ENCODE results near the gene NTN4.
A peak's percentile ranks its signal among the peaks of the same experiment; 100 is the strongest.

NTN4 gene

DNA sequence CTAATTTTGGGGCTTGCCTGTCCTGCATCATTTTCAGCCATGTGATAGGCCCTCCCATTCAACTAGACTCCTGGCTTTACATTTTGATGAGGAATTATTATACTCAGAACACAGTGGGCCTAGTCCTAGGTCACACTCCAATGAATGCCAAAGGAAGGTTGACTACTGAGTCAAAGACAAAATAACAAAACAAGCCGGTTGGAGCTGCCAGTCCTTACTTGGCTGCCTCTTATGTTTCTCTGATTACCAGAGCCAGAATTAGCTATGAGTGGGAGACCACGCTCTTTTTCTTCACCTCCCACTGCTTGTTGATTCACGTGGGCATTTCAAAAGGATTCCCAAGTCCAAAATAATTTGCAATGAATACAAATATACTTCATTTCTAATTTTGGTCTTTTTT, 161.2 kb downstream of the NTN4 start:
- Histone ChIP-seq H3K36me3 (ENCODE audit: control insufficient read depth, insufficient read depth, low read length) (no peaks in the 10 kb centered on the region), H3K27me3 (replicated peaks; ENCODE audit: control insufficient read depth, insufficient read depth, low read length) (no peaks in the 10 kb centered on the region; the same call in 1 of the 2 replicates), H3K4me3 (replicated peaks; ENCODE audit: low read depth, low read length) (no peak overlapping the region)
- no peak for DNase-seq (ENCODE audit: extremely low read depth, insufficient read length)
- TF ChIP-seq, protein P1, sequence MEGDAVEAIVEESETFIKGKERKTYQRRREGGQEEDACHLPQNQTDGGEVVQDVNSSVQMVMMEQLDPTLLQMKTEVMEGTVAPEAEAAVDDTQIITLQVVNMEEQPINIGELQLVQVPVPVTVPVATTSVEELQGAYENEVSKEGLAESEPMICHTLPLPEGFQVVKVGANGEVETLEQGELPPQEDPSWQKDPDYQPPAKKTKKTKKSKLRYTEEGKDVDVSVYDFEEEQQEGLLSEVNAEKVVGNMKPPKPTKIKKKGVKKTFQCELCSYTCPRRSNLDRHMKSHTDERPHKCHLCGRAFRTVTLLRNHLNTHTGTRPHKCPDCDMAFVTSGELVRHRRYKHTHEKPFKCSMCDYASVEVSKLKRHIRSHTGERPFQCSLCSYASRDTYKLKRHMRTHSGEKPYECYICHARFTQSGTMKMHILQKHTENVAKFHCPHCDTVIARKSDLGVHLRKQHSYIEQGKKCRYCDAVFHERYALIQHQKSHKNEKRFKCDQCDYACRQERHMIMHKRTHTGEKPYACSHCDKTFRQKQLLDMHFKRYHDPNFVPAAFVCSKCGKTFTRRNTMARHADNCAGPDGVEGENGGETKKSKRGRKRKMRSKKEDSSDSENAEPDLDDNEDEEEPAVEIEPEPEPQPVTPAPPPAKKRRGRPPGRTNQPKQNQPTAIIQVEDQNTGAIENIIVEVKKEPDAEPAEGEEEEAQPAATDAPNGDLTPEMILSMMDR (IDR thresholded peaks at IDR 0.05; ENCODE audit: insufficient read depth, low read length, poor library complexity, severe bottlenecking): no peak

DNA sequence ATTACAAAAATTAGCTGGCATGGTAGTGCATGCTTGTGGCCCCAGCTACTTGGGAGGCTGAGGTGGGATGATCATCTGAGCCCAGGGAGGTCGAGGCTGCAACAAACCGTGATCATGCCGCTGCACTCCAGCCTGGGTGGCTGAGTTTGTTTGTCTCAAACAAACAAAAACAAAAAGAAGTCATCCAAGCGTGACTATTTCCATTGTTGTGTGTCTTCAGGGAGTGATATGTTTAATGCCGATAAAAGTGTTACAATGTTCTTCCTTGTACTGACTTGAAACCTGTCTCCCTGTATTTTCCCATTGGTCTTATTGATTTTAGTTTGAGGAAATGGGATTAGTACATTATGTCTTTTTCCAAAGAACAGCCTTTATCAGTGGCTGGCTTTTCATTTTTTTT, 163.7 kb downstream of the NTN4 start:
- Histone ChIP-seq H3K36me3 (ENCODE audit: control insufficient read depth, insufficient read depth, low read length) (no peaks in the 10 kb centered on the region), H3K27me3 (replicated peaks; ENCODE audit: control insufficient read depth, insufficient read depth, low read length) (no peaks in the 10 kb centered on the region; the same call in 1 of the 2 replicates), H3K4me3 (replicated peaks; ENCODE audit: low read depth, low read length) (no peak overlapping the region)
- DNase-seq (ENCODE audit: extremely low read depth, insufficient read length): no peak
- TF ChIP-seq, protein P1 (IDR thresholded peaks at IDR 0.05; ENCODE audit: insufficient read depth, low read length, poor library complexity, severe bottlenecking): no peak

DNA sequence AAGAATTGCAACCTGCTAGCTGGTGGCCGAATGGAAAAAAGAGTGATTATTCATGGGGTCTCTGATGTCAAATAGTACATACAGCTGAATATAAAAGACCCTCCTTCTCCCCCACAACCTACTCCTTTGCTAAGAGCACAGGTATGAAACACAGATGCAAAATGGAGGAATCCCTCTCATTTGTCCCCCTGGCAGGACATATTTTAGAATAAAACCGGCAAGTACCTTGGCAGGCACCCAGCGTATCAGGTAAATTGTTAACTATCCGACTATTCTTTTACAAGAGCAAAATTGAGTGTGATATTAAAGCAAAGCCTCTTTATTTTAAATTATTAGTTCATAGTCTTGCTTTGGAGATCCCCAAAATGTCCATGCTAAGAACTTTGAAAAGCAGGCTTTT, 165.6 kb downstream of the NTN4 start:
- no peaks in the 10 kb centered on the region; the same call in 1 of the 2 replicates for H3K27me3 ChIP-seq (replicated peaks; ENCODE audit: control insufficient read depth, insufficient read depth, low read length)
- TF ChIP-seq, protein P1 (IDR thresholded peaks at IDR 0.05; ENCODE audit: insufficient read depth, low read length, poor library complexity, severe bottlenecking): no peak
- no peak for DNase-seq (ENCODE audit: extremely low read depth, insufficient read length)

DNA sequence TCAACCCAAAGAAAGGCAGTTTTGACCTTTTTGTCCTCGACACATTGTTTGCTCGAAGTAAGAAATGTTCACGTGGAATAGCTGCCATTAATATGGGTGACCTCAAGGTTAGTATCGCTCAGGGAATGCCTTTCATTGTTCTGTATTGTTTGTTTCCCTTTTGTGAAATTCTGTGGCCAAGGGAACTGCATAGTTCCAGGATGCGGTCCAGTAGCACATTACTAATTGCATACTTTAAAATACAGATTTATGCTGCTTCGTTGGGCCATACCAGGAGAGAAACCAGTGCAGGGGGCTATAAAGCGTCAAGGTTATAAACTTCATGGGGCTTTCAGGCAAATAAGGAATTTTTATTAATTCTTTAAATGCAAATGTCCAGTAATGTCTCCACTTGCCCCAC, 166.0 kb downstream of the NTN4 start:
- TF ChIP-seq, protein P1 (IDR thresholded peaks at IDR 0.05; ENCODE audit: insufficient read depth, low read length, poor library complexity, severe bottlenecking): no peak
- H3K27me3 ChIP-seq (replicated peaks; ENCODE audit: control insufficient read depth, insufficient read depth, low read length): no peaks in the 10 kb centered on the region; the same call in 1 of the 2 replicates
- H3K36me3 ChIP-seq (ENCODE audit: control insufficient read depth, insufficient read depth, low read length): no peaks in the 10 kb centered on the region
- no peak for DNase-seq (ENCODE audit: extremely low read depth, insufficient read length)
- H3K4me3 ChIP-seq (replicated peaks; ENCODE audit: low read depth, low read length): no peak overlapping the region

More for the DNA sequence above, 165.6 kb downstream of the NTN4 start:
- H3K4me3 ChIP-seq (replicated peaks; ENCODE audit: low read depth, low read length): no peak overlapping the region
- H3K36me3 ChIP-seq (ENCODE audit: control insufficient read depth, insufficient read depth, low read length): no peaks in the 10 kb centered on the region

DNA sequence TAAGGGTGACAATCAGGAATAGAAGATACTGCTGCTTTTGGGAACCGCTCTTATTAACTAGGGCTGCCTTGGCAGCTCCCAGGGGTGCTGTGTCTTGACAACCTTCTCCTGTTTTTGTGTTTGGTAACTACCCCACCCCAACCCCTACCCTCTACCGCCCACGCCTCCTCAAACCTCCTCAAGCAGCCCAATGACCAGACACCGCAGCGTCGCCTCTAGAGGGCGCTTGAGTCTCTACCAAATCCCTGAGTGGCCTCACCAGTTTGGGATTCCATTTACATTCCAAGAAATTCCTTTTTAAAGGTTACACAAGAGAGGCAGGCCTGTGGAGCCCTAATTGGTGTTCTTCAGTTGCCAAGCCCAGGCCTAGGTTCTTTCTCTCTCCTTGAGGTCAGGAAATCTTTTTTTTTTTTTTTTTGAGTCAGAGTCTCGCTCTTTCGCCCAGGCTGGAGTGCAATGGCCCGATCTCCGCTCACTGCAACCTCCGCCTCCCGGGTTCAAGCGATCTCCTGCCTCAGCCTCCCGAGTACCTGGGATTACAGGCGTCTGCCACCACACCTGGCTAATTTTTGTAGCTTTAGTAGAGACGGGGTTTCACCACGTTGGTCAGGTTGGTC, 166.9 kb downstream of the NTN4 start:
- Histone ChIP-seq H3K36me3 (ENCODE audit: control insufficient read depth, insufficient read depth, low read length) (no peaks in the 10 kb centered on the region), H3K27me3 (replicated peaks; ENCODE audit: control insufficient read depth, insufficient read depth, low read length) (no peaks in the 10 kb centered on the region; the same call in 1 of the 2 replicates), H3K4me3 (replicated peaks; ENCODE audit: low read depth, low read length) (no peak overlapping the region)
- TF ChIP-seq, protein P1 (IDR thresholded peaks at IDR 0.05; ENCODE audit: insufficient read depth, low read length, poor library complexity, severe bottlenecking): peak; percentile 86
- DNase-seq (ENCODE audit: extremely low read depth, insufficient read length): peak; percentile 9
